GM12878 (cell line): ENCODE data around the gene SETD1A. TPM values are rescaled to one million over a fixed set of nuclear protein-coding genes. Genes with fewer than 3 reads are reported as not detected.

Experiments used
- ATAC-seq: fragments of 200-7000 bp; cut with Tn5 transposase; 3 replicates; pipeline ENCODE4 v1.9.1; 2020; ENCODE audit warnings: mild to moderate bottlenecking, moderate library complexity
- BruUV-seq: library from RNA; stranded (reverse); fragments of 400-500 nt; replicated peaks from 2 replicates; lab custom pipeline; 2021; lab: Mats Ljungman, UMichigan
- CTCF ChIA-PET: fragments of 300-600 bp; sonication (Branson Sonifier 250); formaldehyde crosslinking; extraction: SDS; loops from one replicate; lab custom pipeline; 2021; ENCODE audit warnings: inconsistent platforms; lab: Yijun Ruan, JAX
- POLR2A ChIA-PET: fragments of 350-600 bp; formaldehyde crosslinking; extraction: SDS; loops from one replicate; lab custom pipeline; 2021; ENCODE audit warnings: inconsistent platforms; lab: Charles Lee
- RAD21 ChIA-PET: fragments of 300-600 bp; sonication (Branson Sonifier 250); formaldehyde crosslinking; loops from one replicate; lab custom pipeline; 2023; ENCODE audit warnings: antibody characterized with exemption; ENCODE audit not compliant: unreplicated experiment; lab: Charles Lee
- SMC1A ChIA-PET: fragments of 300-600 bp; sonication (Branson Sonifier 250); formaldehyde crosslinking; loops from one replicate; lab custom pipeline; 2023; ENCODE audit not compliant: unreplicated experiment, uncharacterized antibody; lab: Charles Lee
- DNase-seq: peaks from one replicate; pipeline ENCODE4 v3.0.0-alpha.2; 2011; ENCODE audit warnings: low read depth, low spot score
- FAIRE-seq: peaks from 3 replicates; lab custom pipeline; 2011; peaks lifted over from hg19 to GRCh38; lab: Jason Lieb, UNC
- H2AFZ ChIP-seq: 2 replicates; pipeline ENCODE4 v1.6.0; 2011; ENCODE audit warnings: low read depth, low read length, control low read depth; ENCODE audit not compliant: control insufficient read depth
- H3K27ac ChIP-seq: 2 replicates; pipeline ENCODE4 v1.5.1; 2011; ENCODE audit warnings: control low read depth; ENCODE audit not compliant: control insufficient read depth, insufficient read depth
- H3K27me3 ChIP-seq, 2 experiments: replicated peaks in 1 of 2; 2 replicates each; pipeline versions ENCODE4 v1.6.0 to v1.6.1; 2011; ENCODE audit warnings: low read length in 1 of 2; ENCODE audit not compliant: control insufficient read depth in 2 of 2, insufficient read depth in 2 of 2
- H3K36me3 ChIP-seq, 2 experiments: 2 replicates each; pipeline ENCODE4 v1.5.1; 2011; ENCODE audit warnings: low read length in 1 of 2; ENCODE audit not compliant: control insufficient read depth in 2 of 2, insufficient read depth in 2 of 2
- H3K4me1 ChIP-seq: 2 replicates; pipeline ENCODE4 v1.6.1; 2011; ENCODE audit warnings: mild to moderate bottlenecking, low read length, moderate library complexity, mixed read lengths; ENCODE audit not compliant: control insufficient read depth, insufficient read depth
- H3K4me2 ChIP-seq: 2 replicates; pipeline ENCODE4 v1.6.0; 2011; ENCODE audit warnings: control low read depth; ENCODE audit not compliant: control insufficient read depth, insufficient read depth
- H3K4me3 ChIP-seq: fragments of 200-600 bp; sonication (generic); 2 replicates; pipeline ENCODE4 v1.5.1; 2016
- H3K79me2 ChIP-seq: 2 replicates; pipeline ENCODE4 v1.6.0; 2011; ENCODE audit warnings: low read length; ENCODE audit not compliant: control insufficient read depth, insufficient read depth
- H3K9ac ChIP-seq: 2 replicates; pipeline ENCODE4 v1.8.0; 2011; ENCODE audit warnings: low read length, control low read depth, mixed read lengths; ENCODE audit not compliant: control insufficient read depth, insufficient read depth
- H3K9me3 ChIP-seq: replicated peaks from 3 replicates; pipeline ENCODE4 v1.5.1; 2011; ENCODE audit warnings: mild to moderate bottlenecking, low read length; ENCODE audit not compliant: control insufficient read depth, insufficient read depth
- H4K20me1 ChIP-seq: 2 replicates; pipeline ENCODE4 v1.6.0; 2011; ENCODE audit not compliant: control insufficient read depth, insufficient read depth
- ASH2L ChIP-seq: fragments of 300-600, 200-600 bp; sonication (generic); IDR thresholded peaks from 2 replicates; pipeline ENCODE4 v1.6.1; 2017; ENCODE audit warnings: low read depth, mild to moderate bottlenecking, borderline replicate concordance
- ESRRA ChIP-seq: IDR thresholded peaks from 2 replicates; pipeline ENCODE4 v1.6.1; 2012; ENCODE audit warnings: mild to moderate bottlenecking, low read length, improper control_type of control experiment
- GATAD2B ChIP-seq: fragments of 450-650 bp; conservative IDR thresholded peaks from 2 replicates; pipeline ENCODE4 v1.6.1; 2017; ENCODE audit warnings: low read depth, mild to moderate bottlenecking, moderate library complexity
- IKZF2 ChIP-seq, 2 experiments: fragments of 450-650 bp; IDR thresholded peaks; 2 replicates each; pipeline ENCODE4 v1.6.1; 2017; ENCODE audit warnings: mild to moderate bottlenecking in 2 of 2, moderate library complexity in 2 of 2
- NBN ChIP-seq: fragments of 450-650 bp; IDR thresholded peaks from 2 replicates; pipeline ENCODE4 v1.6.1; 2016
- NFXL1 ChIP-seq: fragments of 450-650 bp; IDR thresholded peaks from 2 replicates; pipeline ENCODE4 v1.6.1; 2017; ENCODE audit warnings: antibody characterized with exemption, mild to moderate bottlenecking, borderline replicate concordance
- PML ChIP-seq: IDR thresholded peaks from 2 replicates; pipeline ENCODE4 v1.6.1; 2012; ENCODE audit warnings: low read length, inconsistent platforms
- RUNX3 ChIP-seq: IDR thresholded peaks from 2 replicates; pipeline ENCODE4 v1.6.1; 2012; ENCODE audit warnings: low read length, inconsistent platforms
- SMAD1 ChIP-seq: fragments of 450-650 bp; IDR thresholded peaks from 2 replicates; pipeline ENCODE4 v1.6.1; 2018; ENCODE audit warnings: mild to moderate bottlenecking, low read depth; ENCODE audit not compliant: partially characterized antibody
- SMARCA5 ChIP-seq: fragments of 450-650 bp; IDR thresholded peaks from 2 replicates; pipeline ENCODE4 v1.6.1; 2017; ENCODE audit warnings: mild to moderate bottlenecking
- WGBS: methylation state at CpG from one replicate; pipeline ENCODE4 v1.1.6; 2016; ENCODE audit warnings: low lambda C conversion rate; ENCODE audit not compliant: insufficient replicate concordance, insufficient coverage; ENCODE audit errors: missing lambda C conversion rate; 5-methylcytosine and 5-hydroxymethylcytosine counted together
- in situ Hi-C: fragments of 300-500 bp; cut with MboI; formaldehyde crosslinking; loops from 9 replicates; pipeline ENCODE4 v1.14.3; 2018; ENCODE audit warnings: mixed read lengths
- intact Hi-C: fragments of 100-400 bp; cut with micrococcal nuclease; formaldehyde crosslinking; loops from one replicate; pipeline ENCODE4 v1.14.2; 2022; ENCODE audit not compliant: unreplicated experiment
- polyA plus RNA-seq, 11 experiments: library from polyadenylated mRNA; depleted of rRNA in 4 of 11; unstranded in 6 of 11; stranded (reverse) in 5 of 11; fragments of >200 nt; fragmentation: Nextera tagmentation in 4 of 11; fragmentation: Illumina TruSeq in 1 of 11; extraction: Ambion mirVana in 4 of 11; extraction: Trizol in 1 of 11; gene quantifications; 1 replicate in 1 of 11; 2 replicates in 10 of 11; pipeline versions ENCODE4 v1.2.1 to v1.2.3, GENCODE V29; 2011 to 2016; ENCODE audit warnings: inconsistent platforms in 2 of 11, missing spikeins in 2 of 11, low read depth in 1 of 11
- total RNA-seq, 4 experiments: library from RNA; depleted of rRNA in 3 of 4; stranded (reverse); fragments of >200 nt in 3 of 4; fragmentation: Illumina TruSeq in 1 of 4; extraction: Trizol in 1 of 4; gene quantifications; 2 replicates each; pipeline versions ENCODE4 v1.2.1 to v1.2.3, GENCODE V29; 2013 to 2021
- TF ChIP-seq, protein P1 (sequence below): fragments of 450-650 bp; IDR thresholded peaks from 2 replicates; pipeline ENCODE4 v1.6.1; 2016; ENCODE audit warnings: mild to moderate bottlenecking
- TF ChIP-seq, protein P2 (sequence below): fragments of 450-650 bp; IDR thresholded peaks from 2 replicates; pipeline ENCODE4 v1.6.1; 2014; ENCODE audit warnings: mild to moderate bottlenecking
- TF ChIP-seq, protein P3 (sequence below): IDR thresholded peaks from 2 replicates; pipeline ENCODE4 v1.6.1; 2011; ENCODE audit warnings: low read depth, mild to moderate bottlenecking, low read length, moderate library complexity, borderline replicate concordance; ENCODE audit errors: extremely low read depth
- TF ChIP-seq, protein P4 (sequence below): fragments of 150-350 bp; IDR thresholded peaks from 2 replicates; pipeline ENCODE4 v1.6.1; 2014; ENCODE audit warnings: mild to moderate bottlenecking, low read depth, low read length
- TF ChIP-seq, protein P5 (sequence below): IDR thresholded peaks from 2 replicates; pipeline ENCODE4 v1.6.1; 2011; ENCODE audit warnings: borderline replicate concordance, low read depth, mild to moderate bottlenecking, moderate library complexity, low read length; ENCODE audit not compliant: insufficient read depth, poor library complexity, severe bottlenecking
- TF ChIP-seq, protein P6 (sequence below): IDR thresholded peaks from 2 replicates; pipeline ENCODE4 v1.6.1; 2012; ENCODE audit warnings: low read depth, low read length, improper control_type of control experiment

Gene SETD1A
- total and polyA plus RNA-seq, 10 of the 15 experiments (the other 5 are each of a cell fraction or from before 2014, with no cell fraction given) = 0.02 to 25.9 (median 4.9) TPM

DNA sequence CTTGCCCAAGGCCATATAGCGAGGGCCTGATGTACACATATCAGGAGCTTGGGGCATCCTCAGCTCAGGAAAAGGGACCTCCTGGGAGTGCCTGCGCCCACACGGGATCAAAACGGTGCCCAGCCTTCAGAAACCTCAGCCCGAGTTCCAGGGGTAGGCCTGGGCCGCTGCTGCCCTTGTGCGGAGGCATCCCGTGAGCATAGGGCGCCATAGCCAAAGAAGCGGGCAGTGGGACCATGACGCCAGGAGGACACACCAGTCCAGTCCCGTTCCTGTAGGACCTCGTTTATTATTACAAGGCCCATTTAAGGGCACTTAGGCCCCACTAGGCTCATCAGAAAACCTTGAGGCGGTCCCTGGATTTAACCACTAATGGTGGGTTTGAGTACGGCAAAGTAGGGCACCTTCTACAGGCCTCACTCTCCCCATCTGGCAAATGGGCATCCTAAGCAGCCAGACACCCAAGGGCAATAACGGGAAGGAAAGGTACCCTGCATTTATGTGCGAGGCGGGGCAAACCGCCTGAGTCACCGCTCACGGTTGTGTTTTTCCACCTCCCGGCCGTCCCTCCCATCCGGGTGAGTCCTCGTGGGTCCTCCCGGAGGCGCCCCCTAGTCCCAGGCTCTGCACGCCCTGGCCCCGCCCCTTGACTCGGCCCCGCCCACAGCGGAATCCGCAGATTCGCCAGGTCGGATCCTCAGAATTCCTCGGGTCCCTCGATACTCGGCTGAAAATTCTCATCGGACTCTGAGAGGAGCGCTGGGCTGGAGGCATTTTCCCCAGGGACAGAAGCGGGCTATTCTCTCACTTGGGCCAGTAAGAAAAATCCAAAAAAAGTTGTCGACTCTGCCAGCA is 726 bp upstream of the SETD1A start:
- H3K9ac ChIP-seq = peak overlapping the region; percentile 100
- in situ Hi-C loops = loop anchor here (10.0 kb wide), 2 partner anchors 758 to 918 kb away; partner anchors contain the start of gene ZNF267
- peak; percentile 41 for FAIRE-seq
- TF ChIP-seq, protein P1, sequence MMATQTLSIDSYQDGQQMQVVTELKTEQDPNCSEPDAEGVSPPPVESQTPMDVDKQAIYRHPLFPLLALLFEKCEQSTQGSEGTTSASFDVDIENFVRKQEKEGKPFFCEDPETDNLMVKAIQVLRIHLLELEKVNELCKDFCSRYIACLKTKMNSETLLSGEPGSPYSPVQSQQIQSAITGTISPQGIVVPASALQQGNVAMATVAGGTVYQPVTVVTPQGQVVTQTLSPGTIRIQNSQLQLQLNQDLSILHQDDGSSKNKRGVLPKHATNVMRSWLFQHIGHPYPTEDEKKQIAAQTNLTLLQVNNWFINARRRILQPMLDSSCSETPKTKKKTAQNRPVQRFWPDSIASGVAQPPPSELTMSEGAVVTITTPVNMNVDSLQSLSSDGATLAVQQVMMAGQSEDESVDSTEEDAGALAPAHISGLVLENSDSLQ = no peak
- no peak for TF ChIP-seq GATAD2B
- TF ChIP-seq, protein P2, sequence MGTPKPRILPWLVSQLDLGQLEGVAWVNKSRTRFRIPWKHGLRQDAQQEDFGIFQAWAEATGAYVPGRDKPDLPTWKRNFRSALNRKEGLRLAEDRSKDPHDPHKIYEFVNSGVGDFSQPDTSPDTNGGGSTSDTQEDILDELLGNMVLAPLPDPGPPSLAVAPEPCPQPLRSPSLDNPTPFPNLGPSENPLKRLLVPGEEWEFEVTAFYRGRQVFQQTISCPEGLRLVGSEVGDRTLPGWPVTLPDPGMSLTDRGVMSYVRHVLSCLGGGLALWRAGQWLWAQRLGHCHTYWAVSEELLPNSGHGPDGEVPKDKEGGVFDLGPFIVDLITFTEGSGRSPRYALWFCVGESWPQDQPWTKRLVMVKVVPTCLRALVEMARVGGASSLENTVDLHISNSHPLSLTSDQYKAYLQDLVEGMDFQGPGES = no peak
- peak; percentile 24; the same call in 1 of the 2 replicates for TF ChIP-seq NFXL1
- no peak; a peak in 2 of 4 replicates for TF ChIP-seq IKZF2 (IDR thresholded peaks at IDR 0.05)
- no peak for TF ChIP-seq ASH2L
- peak; percentile 68; the same call in 1 of the 2 replicates for TF ChIP-seq PML
- TF ChIP-seq SMAD1 = no peak
- 0 out of 2 replicates have a peak, but pooled peaks have one; percentile 45 for TF ChIP-seq ESRRA
- peak; percentile 98 for TF ChIP-seq SMARCA5
- TF ChIP-seq, protein P3, sequence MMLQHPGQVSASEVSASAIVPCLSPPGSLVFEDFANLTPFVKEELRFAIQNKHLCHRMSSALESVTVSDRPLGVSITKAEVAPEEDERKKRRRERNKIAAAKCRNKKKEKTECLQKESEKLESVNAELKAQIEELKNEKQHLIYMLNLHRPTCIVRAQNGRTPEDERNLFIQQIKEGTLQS = no peak
- TF ChIP-seq, protein P4, sequence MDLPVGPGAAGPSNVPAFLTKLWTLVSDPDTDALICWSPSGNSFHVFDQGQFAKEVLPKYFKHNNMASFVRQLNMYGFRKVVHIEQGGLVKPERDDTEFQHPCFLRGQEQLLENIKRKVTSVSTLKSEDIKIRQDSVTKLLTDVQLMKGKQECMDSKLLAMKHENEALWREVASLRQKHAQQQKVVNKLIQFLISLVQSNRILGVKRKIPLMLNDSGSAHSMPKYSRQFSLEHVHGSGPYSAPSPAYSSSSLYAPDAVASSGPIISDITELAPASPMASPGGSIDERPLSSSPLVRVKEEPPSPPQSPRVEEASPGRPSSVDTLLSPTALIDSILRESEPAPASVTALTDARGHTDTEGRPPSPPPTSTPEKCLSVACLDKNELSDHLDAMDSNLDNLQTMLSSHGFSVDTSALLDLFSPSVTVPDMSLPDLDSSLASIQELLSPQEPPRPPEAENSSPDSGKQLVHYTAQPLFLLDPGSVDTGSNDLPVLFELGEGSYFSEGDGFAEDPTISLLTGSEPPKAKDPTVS = no peak
- no peak for TF ChIP-seq NBN
- TF ChIP-seq, protein P5, sequence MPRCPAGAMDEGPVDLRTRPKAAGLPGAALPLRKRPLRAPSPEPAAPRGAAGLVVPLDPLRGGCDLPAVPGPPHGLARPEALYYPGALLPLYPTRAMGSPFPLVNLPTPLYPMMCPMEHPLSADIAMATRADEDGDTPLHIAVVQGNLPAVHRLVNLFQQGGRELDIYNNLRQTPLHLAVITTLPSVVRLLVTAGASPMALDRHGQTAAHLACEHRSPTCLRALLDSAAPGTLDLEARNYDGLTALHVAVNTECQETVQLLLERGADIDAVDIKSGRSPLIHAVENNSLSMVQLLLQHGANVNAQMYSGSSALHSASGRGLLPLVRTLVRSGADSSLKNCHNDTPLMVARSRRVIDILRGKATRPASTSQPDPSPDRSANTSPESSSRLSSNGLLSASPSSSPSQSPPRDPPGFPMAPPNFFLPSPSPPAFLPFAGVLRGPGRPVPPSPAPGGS = no peak
- peak; percentile 31 for TF ChIP-seq RUNX3
- TF ChIP-seq, protein P6, sequence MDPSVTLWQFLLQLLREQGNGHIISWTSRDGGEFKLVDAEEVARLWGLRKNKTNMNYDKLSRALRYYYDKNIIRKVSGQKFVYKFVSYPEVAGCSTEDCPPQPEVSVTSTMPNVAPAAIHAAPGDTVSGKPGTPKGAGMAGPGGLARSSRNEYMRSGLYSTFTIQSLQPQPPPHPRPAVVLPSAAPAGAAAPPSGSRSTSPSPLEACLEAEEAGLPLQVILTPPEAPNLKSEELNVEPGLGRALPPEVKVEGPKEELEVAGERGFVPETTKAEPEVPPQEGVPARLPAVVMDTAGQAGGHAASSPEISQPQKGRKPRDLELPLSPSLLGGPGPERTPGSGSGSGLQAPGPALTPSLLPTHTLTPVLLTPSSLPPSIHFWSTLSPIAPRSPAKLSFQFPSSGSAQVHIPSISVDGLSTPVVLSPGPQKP = no peak

More for the DNA sequence above, 726 bp upstream of the SETD1A start:
- Histone ChIP-seq H3K4me3 (peak overlapping the region; percentile 92), H3K27ac (peak overlapping the region; percentile 100), H3K4me1 (peaks cover 13% of the 10 kb centered on the region), H3K79me2 (peaks cover 12% of the 10 kb centered on the region), H3K4me2 (peak overlapping the region; percentile 70), H4K20me1 (no peaks in the 10 kb centered on the region; the same call in 1 of the 2 replicates), H2AFZ (peak overlapping the region; percentile 96), H3K9me3 (no peaks in the 10 kb centered on the region), H3K27me3 (no peaks in the 10 kb centered on the region), H3K36me3 (peaks cover 4 to 28% of the 10 kb centered on the region in 2 experiments)
- CTCF ChIA-PET = interaction anchor here (1.0 to 3.6 kb wide), 5 partner anchors 16 to 185 kb away, joined by 3 to 27 read pairs (median 3); partner anchors contain the start of genes VKORC1, ZNF646 and ZNF668
- SMC1A ChIA-PET = no interaction called here
- 18% methylated on average over 42 of the region's 42 CpGs for WGBS
- intact Hi-C loops = loop anchor here (10.0 kb wide), 2 partner anchors 138 to 918 kb away; partner anchors contain the start of genes VKORC1 and ZNF267
- TSS peak; percentile 92 for BruUV-seq
- peak; percentile 84 for ATAC-seq
- RAD21 ChIA-PET = no interaction called here
- POLR2A ChIA-PET = interaction anchor here (0.9 kb wide), 1 partner anchor 117 kb away, joined by 3 read pairs; the partner anchor contains the start of genes ZNF646 and ZNF668
- no peak for DNase-seq
